OCI-LY7 (cell line): ENCODE data around the gene COLEC12.

Experiments used
- CTCF ChIP-seq: fragments of 200-600 bp; sonication (generic); conservative IDR thresholded peaks from 2 replicates; pipeline ENCODE4 v1.5.1; 2014; ENCODE audit warnings: mild to moderate bottlenecking, antibody characterized with exemption, low read length, moderate library complexity, mixed read lengths
- EZH2phosphoT487 ChIP-seq: fragments of 200-600 bp; sonication (generic); IDR thresholded peaks from 2 replicates; pipeline ENCODE4 v1.6.1; 2018; ENCODE audit warnings: low read depth, borderline replicate concordance, mild to moderate bottlenecking, mixed run types, antibody characterized with exemption, low read length, moderate library complexity, mixed read lengths

GRCh38 chr18:402129-402528 lies 98.4 kb downstream of the COLEC12 start:
- TF ChIP-seq CTCF (no peak), EZH2phosphoT487 (no peak)
